ENCODE measurements around the gene TRIL.

DNA sequence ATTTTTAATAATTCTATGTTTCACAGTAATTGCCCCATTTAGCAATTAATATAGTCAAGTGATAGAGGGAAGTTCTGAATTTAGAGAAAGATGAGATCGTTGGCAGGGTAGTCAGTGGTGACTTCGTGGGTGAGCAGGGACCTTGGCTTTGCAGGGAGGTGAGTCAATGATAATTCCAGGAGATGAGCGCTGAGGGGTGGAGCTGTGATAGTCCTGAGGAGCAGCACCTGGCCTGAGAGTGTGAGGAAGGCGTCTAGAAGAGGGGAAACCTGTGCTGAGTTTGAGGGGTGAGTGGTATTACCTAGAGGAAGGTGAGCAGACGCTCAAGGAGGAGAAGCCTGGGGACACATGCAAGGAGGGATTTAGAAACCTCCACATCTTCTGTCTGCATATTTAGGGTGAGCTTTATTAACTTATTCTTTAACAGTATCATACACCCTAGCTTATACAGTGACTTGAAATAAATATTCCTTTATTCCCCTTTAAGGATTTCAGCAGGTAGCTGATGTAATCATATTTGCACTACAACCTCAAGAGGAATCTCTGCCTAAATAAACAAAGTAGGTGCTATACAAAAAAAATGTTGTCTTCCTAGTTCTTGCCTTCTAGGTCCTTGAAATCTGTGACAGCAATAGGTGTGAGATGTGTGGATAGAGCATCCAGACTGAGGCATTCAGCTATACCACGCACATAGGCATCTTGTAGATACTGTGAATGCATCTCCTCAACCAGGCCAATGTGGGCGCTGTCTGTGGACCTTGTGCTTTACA, 2.1 kb upstream of the TRIL start:
- TF ChIP-seq, protein P1, sequence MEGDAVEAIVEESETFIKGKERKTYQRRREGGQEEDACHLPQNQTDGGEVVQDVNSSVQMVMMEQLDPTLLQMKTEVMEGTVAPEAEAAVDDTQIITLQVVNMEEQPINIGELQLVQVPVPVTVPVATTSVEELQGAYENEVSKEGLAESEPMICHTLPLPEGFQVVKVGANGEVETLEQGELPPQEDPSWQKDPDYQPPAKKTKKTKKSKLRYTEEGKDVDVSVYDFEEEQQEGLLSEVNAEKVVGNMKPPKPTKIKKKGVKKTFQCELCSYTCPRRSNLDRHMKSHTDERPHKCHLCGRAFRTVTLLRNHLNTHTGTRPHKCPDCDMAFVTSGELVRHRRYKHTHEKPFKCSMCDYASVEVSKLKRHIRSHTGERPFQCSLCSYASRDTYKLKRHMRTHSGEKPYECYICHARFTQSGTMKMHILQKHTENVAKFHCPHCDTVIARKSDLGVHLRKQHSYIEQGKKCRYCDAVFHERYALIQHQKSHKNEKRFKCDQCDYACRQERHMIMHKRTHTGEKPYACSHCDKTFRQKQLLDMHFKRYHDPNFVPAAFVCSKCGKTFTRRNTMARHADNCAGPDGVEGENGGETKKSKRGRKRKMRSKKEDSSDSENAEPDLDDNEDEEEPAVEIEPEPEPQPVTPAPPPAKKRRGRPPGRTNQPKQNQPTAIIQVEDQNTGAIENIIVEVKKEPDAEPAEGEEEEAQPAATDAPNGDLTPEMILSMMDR (IDR thresholded peaks at IDR 0.05), result no peak
- TF ChIP-seq EP300 (IDR thresholded peaks at IDR 0.05), result no peak
- no peak for TF ChIP-seq POLR2AphosphoS5 (IDR thresholded peaks at IDR 0.05)
- no peak for TF ChIP-seq POLR2A (IDR thresholded peaks at IDR 0.05; ENCODE audit: low read depth)

All from esophagus muscularis mucosa (tissue), 4 donors.